ENCODE data around the gene SNX22.

GRCh38 chr15:64122936-64123351, 28.6 kb upstream of the SNX22 start:
- TF ChIP-seq CTCF (IDR thresholded peaks at IDR 0.05) = no peak
- no peak for TF ChIP-seq POLR2A (IDR thresholded peaks at IDR 0.05)

Measured in esophagus squamous epithelium (tissue), 4 donors.